ENCODE data around the gene PARP3. TPM values are rescaled to one million over a fixed set of nuclear protein-coding genes. Genes with fewer than 3 reads are reported as not detected.

Gene PARP3
- total RNA-seq, 4 donors from 2014 or later = 10.9 to 19.0 (median 11.4) TPM

GRCh38 chr3:51977446-51978142 lies 35.4 kb downstream of the PARP3 start:
- intact Hi-C loops (cut with DNase I; ENCODE audit: low total_unique reads) (no loop called here), in situ Hi-C loops (cut with MboI; ENCODE audit: low sequenced_read_pairs in 4 of 4) (no loop called here)
- TF ChIP-seq CTCF (IDR thresholded peaks at IDR 0.05 in 4 of 5, conservative IDR thresholded peaks at IDR 0.05 in 1 of 5) = no peak
- no peak for TF ChIP-seq POLR2A (IDR thresholded peaks at IDR 0.05)
- Histone ChIP-seq H3K36me3 (no peaks in the 10 kb centered on the region), H3K9me3 (no peaks in the 10 kb centered on the region), H3K4me1 (peaks cover 18 to 31% of the 10 kb centered on the region in 2 donors), H3K4me3 (no peak overlapping the region), H3K27ac (no peak overlapping the region), H3K27me3 (no peaks in the 10 kb centered on the region)
- ATAC-seq (no peak), DNase-seq (no peak)

GRCh38 chr3:51978143-51978502 lies 36.0 kb downstream of the PARP3 start:
- in situ Hi-C loops (cut with MboI; ENCODE audit: low sequenced_read_pairs in 4 of 4) (no loop called here), intact Hi-C loops (cut with DNase I; ENCODE audit: low total_unique reads) (no loop called here)
- no peak for DNase-seq
- H3K27ac ChIP-seq = no peak overlapping the region
- no peak overlapping the region for H3K4me3 ChIP-seq
- H3K9me3 ChIP-seq = no peaks in the 10 kb centered on the region
- no peak for ATAC-seq
- H3K27me3 ChIP-seq = no peaks in the 10 kb centered on the region
- no peaks in the 10 kb centered on the region for H3K36me3 ChIP-seq
- TF ChIP-seq CTCF (IDR thresholded peaks at IDR 0.05 in 4 of 5, conservative IDR thresholded peaks at IDR 0.05 in 1 of 5) = no peak
- TF ChIP-seq POLR2A (IDR thresholded peaks at IDR 0.05) = no peak
- H3K4me1 ChIP-seq = peaks cover 22 to 32% of the 10 kb centered on the region in 2 donors

DNA sequence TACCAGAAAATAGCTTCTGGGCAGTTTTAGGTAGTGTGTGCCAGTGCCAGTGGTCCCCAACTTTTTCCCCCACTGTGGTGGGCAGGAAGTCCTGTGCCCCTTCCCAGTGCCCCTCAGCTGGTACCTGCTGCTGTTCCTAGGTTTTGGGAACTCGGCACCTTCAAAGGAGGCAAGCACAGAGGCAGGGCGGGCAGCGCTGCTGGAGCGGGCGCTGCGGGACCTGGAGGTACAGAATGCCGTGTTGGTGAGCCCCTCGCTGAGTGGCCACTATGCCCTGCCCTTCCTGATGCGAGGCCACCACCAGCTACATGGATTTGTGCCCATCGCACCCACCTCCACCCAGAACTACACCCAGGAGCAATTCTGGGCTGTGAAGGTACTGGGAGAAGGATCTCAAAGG lies 38.1 kb downstream of the PARP3 start:
- Histone ChIP-seq H3K36me3 (no peaks in the 10 kb centered on the region), H3K4me3 (no peak overlapping the region), H3K9me3 (no peaks in the 10 kb centered on the region), H3K4me1 (peaks cover 16 to 28% of the 10 kb centered on the region in 2 donors), H3K27ac (no peak overlapping the region), H3K27me3 (no peaks in the 10 kb centered on the region)
- no peak for DNase-seq
- TF ChIP-seq POLR2A (IDR thresholded peaks at IDR 0.05) = no peak
- no peak for TF ChIP-seq CTCF (IDR thresholded peaks at IDR 0.05 in 4 of 5, conservative IDR thresholded peaks at IDR 0.05 in 1 of 5)
- ATAC-seq = no peak
- in situ Hi-C loops (cut with MboI; ENCODE audit: low sequenced_read_pairs in 4 of 4) (no loop called here), intact Hi-C loops (cut with DNase I; ENCODE audit: low total_unique reads) (no loop called here)

DNA sequence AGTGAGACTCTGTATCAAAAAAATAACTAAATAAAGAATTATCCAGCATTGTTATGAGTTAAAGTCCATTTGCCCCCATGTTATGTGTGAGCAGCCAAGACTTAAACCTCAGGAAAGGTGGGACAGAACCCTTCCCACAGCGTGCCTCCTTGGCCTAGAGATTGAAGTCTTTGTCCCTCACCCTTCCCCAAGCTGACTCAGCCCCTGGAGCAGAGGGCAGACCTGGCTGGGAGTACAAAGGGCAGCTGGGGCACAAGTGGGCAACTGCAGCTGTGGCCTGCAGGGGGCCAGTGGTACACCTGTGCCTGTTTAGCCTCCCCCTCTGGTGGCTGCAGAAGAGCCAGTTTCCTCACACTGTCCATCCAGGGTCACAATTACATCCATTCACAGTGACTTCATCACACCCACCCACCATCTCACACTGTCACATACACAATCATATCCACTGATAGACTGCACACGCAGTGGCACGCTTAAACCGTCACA lies 40.2 kb downstream of the PARP3 start:
- Histone ChIP-seq H3K4me3 (peak overlapping the region; percentile 61 to 75 (median 64)), H3K36me3 (no peaks in the 10 kb centered on the region), H3K27ac (peak overlapping the region; percentile 86 to 98 (median 94)), H3K27me3 (no peaks in the 10 kb centered on the region), H3K9me3 (no peaks in the 10 kb centered on the region), H3K4me1 (peaks cover 16 to 17% of the 10 kb centered on the region in 2 donors)
- peak in 1 of 2 donors; percentile 66 for DNase-seq
- in situ Hi-C loops (cut with MboI; ENCODE audit: low sequenced_read_pairs in 4 of 4) = no loop called here
- intact Hi-C loops (cut with DNase I; ENCODE audit: low total_unique reads) = no loop called here
- TF ChIP-seq CTCF (IDR thresholded peaks at IDR 0.05 in 4 of 5, conservative IDR thresholded peaks at IDR 0.05 in 1 of 5) = peak; percentile 37 to 60 (median 47)
- TF ChIP-seq POLR2A (IDR thresholded peaks at IDR 0.05) = no peak
- peak in 1 of 2 donors; percentile 55 for ATAC-seq

Data from gastrocnemius medialis (tissue), 4 donors.